B cell (primary cell): Measurements from ENCODE around the gene KIF26B. TPM values are rescaled to one million over a fixed set of nuclear protein-coding genes. Genes with fewer than 3 reads are reported as not detected.

Source experiments
- ATAC-seq: fragments of 200-7000 bp; cut with Tn5 transposase; one replicate; pipeline ENCODE4 v1.10.0; 2021; ENCODE audit warnings: low read depth, mild to moderate bottlenecking, moderate number of reproducible peaks, moderate library complexity
- CTCF ChIA-PET: fragments of 350-600 bp; sonication (Branson Sonifier 250); formaldehyde crosslinking; loops from one replicate; lab custom pipeline; 2021; ENCODE audit warnings: antibody characterized with exemption, inconsistent platforms; lab: Charles Lee
- POLR2A ChIA-PET: fragments of 350-600 bp; sonication (Branson Sonifier 250); formaldehyde crosslinking; loops from one replicate; lab custom pipeline; 2021; ENCODE audit warnings: antibody characterized with exemption; lab: Charles Lee
- DNase-seq: peaks from one replicate; pipeline ENCODE4 v3.0.0; 2013
- H2AFZ ChIP-seq: 2 replicates; pipeline ENCODE4 v1.6.1; 2012; ENCODE audit warnings: mild to moderate bottlenecking, low read depth, low read length; ENCODE audit not compliant: insufficient read depth, poor library complexity, severe bottlenecking
- H3K27ac ChIP-seq, 2 donors: 1 replicate in 1 of 2; 2 replicates in 1 of 2; pipeline ENCODE4 v1.5.1; 2012 to 2013; ENCODE audit warnings: low read length in 2 of 2, mild to moderate bottlenecking in 2 of 2, moderate library complexity in 1 of 2
- H3K27me3 ChIP-seq, 4 experiments: fragments of 200-600 bp in 1 of 4; sonication (generic) in 1 of 4; replicated peaks in 1 of 4; 1 replicate in 2 of 4; 2 replicates in 2 of 4; pipeline versions ENCODE4 v1.6.1 to v1.7.0; 2013 to 2016; ENCODE audit warnings: low read length in 3 of 4, mild to moderate bottlenecking in 2 of 4, mixed read lengths in 1 of 4, moderate library complexity in 1 of 4; ENCODE audit not compliant: insufficient read depth in 4 of 4, control insufficient read depth in 3 of 4; ENCODE audit errors: control extremely low read depth in 1 of 4
- H3K36me3 ChIP-seq, 2 experiments: replicated peaks in 1 of 2; 1 replicate in 1 of 2; 2 replicates in 1 of 2; pipeline versions ENCODE4 v1.6.1 to v1.7.1; 2013; ENCODE audit warnings: low read length in 1 of 2; ENCODE audit not compliant: insufficient read depth in 2 of 2, control insufficient read depth in 1 of 2; ENCODE audit errors: control extremely low read depth in 1 of 2, extremely low read depth in 1 of 2
- H3K4me1 ChIP-seq, 2 donors: fragments of 200-600 bp in 1 of 2; sonication (generic) in 1 of 2; 1 replicate in 1 of 2; 2 replicates in 1 of 2; pipeline versions ENCODE4 v1.5.1 to v1.6.1; 2013 to 2017; ENCODE audit warnings: low read length in 2 of 2; ENCODE audit not compliant: control insufficient read depth in 2 of 2, insufficient read depth in 2 of 2
- H3K4me2 ChIP-seq: replicated peaks from 2 replicates; pipeline ENCODE3; 2012; ENCODE audit warnings: mild to moderate bottlenecking, low read depth, low read length; ENCODE audit not compliant: poor library complexity, severe bottlenecking
- H3K4me3 ChIP-seq, 5 experiments: fragments of 200-600 bp in 1 of 5; sonication (generic) in 1 of 5; 1 replicate in 3 of 5; 2 replicates in 2 of 5; pipeline versions ENCODE4 v1.5.1 to v1.7.0; 2011 to 2016; ENCODE audit warnings: low read length in 4 of 5, mild to moderate bottlenecking in 4 of 5, low read depth in 2 of 5, control low read depth in 1 of 5, moderate library complexity in 1 of 5; ENCODE audit not compliant: insufficient read depth in 1 of 5; ENCODE audit errors: control extremely low read depth in 1 of 5, extremely low read depth in 1 of 5
- H3K79me2 ChIP-seq: fragments of 200-600 bp; sonication (generic); one replicate; pipeline ENCODE4 v1.6.0; 2016; ENCODE audit warnings: low read length; ENCODE audit not compliant: control insufficient read depth, insufficient read depth
- H3K9ac ChIP-seq: fragments of 200-600 bp; sonication (generic); 2 replicates; pipeline ENCODE4 v1.6.1; 2017; ENCODE audit warnings: mild to moderate bottlenecking, low read length, moderate library complexity
- H3K9me3 ChIP-seq, 3 donors: one replicate each; pipeline versions ENCODE4 v1.6.1 to v1.7.1; 2013; ENCODE audit warnings: low read length in 2 of 3; ENCODE audit not compliant: control insufficient read depth in 2 of 3, insufficient read depth in 1 of 3; ENCODE audit errors: control extremely low read depth in 1 of 3
- H4K20me1 ChIP-seq: 2 replicates; pipeline ENCODE4 v1.6.0; 2012; ENCODE audit warnings: mild to moderate bottlenecking, low read length; ENCODE audit not compliant: insufficient read depth, control insufficient read depth, poor library complexity, severe bottlenecking
- H3K27ac Mint-ChIP-seq: one replicate; pipeline ENCODE4 v1.8.0; 2021; ENCODE audit warnings: mixed read lengths
- H3K27me3 Mint-ChIP-seq: one replicate; pipeline ENCODE4 v1.8.0; 2021; ENCODE audit warnings: mixed read lengths
- H3K4me1 Mint-ChIP-seq: one replicate; pipeline ENCODE4 v1.8.0; 2021; ENCODE audit warnings: mixed read lengths
- H3K4me3 Mint-ChIP-seq: one replicate; pipeline ENCODE4 v1.8.0; 2021; ENCODE audit warnings: mixed read lengths
- H3K9me3 Mint-ChIP-seq: one replicate; pipeline ENCODE4 v1.8.0; 2022; ENCODE audit warnings: mixed read lengths; ENCODE audit not compliant: insufficient read depth
- EZH2 ChIP-seq: IDR thresholded peaks from 2 replicates; pipeline ENCODE4 v1.6.1; 2012; ENCODE audit warnings: borderline replicate concordance, low read depth, mild to moderate bottlenecking, moderate library complexity, low read length; ENCODE audit not compliant: insufficient read depth, poor library complexity, severe bottlenecking
- WGBS: methylation state at CpG from one replicate; pipeline ENCODE4 v1.1.5; 2013; ENCODE audit warnings: missing lambda C conversion rate; ENCODE audit not compliant: insufficient coverage; 5-methylcytosine and 5-hydroxymethylcytosine counted together
- intact Hi-C: fragments of 100-400 bp; cut with micrococcal nuclease; formaldehyde crosslinking; loops from one replicate; pipeline ENCODE4 v1.10.0; 2022
- polyA plus RNA-seq: library from polyadenylated mRNA; depleted of rRNA; stranded (reverse); fragments of >200 nt; gene quantifications from 2 replicates; pipeline ENCODE4 v1.2.3, GENCODE V29; 2012
- total RNA-seq, 2 donors: library from RNA; stranded (reverse); fragments of 120-200 nt in 1 of 2; gene quantifications; 1 replicate in 1 of 2; 2 replicates in 1 of 2; pipeline versions ENCODE4 v1.2.3 to v1.2.4, GENCODE V29; 2013 to 2022
- TF ChIP-seq, protein P1 (sequence below): fragments of 200-600 bp; IDR thresholded peaks from one replicate; pipeline ENCODE4 v1.8.0; 2022; ENCODE audit warnings: antibody characterized with exemption, mild to moderate bottlenecking

KIF26B gene
- total and polyA plus RNA-seq, 2 donors (not counting 1 experiment from before 2014, with no cell fraction given): 0.62 TPM; not detected in 1

DNA sequence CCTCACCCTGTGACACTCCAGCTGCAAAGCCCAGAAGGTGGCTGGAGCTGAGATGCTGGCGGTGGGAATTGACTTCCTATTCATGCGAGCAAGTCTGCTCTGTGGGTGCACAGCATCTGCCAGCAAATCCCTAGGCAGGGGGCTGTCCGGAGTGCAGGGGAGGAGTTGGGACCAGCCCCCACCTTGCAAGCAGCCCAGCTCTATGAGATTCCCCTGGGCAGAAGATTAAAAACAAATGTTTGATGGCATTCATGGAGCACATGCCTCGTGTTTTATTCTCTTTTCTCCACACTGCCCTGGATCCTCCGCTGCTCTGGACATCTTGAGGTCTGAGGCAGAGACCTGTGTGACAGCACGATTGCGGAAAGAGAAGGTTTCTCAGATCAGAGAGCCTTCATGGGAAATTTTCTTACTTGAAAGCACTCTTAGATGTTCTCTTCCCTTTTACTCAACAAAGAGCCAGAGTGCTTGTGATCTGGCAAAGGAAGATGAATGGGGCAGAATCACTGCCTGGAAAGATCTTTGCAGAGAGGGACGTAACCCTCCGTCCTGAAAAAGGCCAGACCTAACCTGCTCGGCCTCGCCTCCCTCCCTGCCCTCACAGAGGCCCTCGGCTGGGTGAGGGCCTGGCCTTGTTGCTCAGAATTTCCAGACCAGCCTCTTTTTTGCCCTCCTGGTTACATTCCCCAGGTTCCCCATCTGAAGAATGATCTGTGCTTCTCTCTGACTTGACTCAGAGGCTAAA lies 597.1 kb downstream of the KIF26B start:
- no peak for TF ChIP-seq EZH2
- TF ChIP-seq, protein P1, sequence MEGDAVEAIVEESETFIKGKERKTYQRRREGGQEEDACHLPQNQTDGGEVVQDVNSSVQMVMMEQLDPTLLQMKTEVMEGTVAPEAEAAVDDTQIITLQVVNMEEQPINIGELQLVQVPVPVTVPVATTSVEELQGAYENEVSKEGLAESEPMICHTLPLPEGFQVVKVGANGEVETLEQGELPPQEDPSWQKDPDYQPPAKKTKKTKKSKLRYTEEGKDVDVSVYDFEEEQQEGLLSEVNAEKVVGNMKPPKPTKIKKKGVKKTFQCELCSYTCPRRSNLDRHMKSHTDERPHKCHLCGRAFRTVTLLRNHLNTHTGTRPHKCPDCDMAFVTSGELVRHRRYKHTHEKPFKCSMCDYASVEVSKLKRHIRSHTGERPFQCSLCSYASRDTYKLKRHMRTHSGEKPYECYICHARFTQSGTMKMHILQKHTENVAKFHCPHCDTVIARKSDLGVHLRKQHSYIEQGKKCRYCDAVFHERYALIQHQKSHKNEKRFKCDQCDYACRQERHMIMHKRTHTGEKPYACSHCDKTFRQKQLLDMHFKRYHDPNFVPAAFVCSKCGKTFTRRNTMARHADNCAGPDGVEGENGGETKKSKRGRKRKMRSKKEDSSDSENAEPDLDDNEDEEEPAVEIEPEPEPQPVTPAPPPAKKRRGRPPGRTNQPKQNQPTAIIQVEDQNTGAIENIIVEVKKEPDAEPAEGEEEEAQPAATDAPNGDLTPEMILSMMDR: no peak
- no peak overlapping the region for H3K9ac ChIP-seq
- H4K20me1 ChIP-seq: no peaks in the 10 kb centered on the region
- CTCF ChIA-PET: no interaction called here
- no peak overlapping the region for H3K27ac ChIP-seq
- Mint-ChIP-seq H3K4me1 (peaks cover 15% of the 10 kb centered on the region), H3K27me3 (no peaks in the 10 kb centered on the region), H3K27ac (no peak overlapping the region), H3K4me3 (no peak overlapping the region), H3K9me3 (peaks cover 4% of the 10 kb centered on the region)
- 98% methylated on average over 10 of the region's 12 CpGs for WGBS
- H3K9me3 ChIP-seq: peaks cover 0 to 9% (median 4%) of the 10 kb centered on the region in 3 donors
- no peak for DNase-seq
- H3K4me1 ChIP-seq: peaks cover 0 to 6% of the 10 kb centered on the region in 2 donors
- H3K27me3 ChIP-seq: no peaks in the 10 kb centered on the region
- ATAC-seq: no peak
- no peak overlapping the region for H2AFZ ChIP-seq
- H3K36me3 ChIP-seq: no peaks in the 10 kb centered on the region
- no peak overlapping the region for H3K4me3 ChIP-seq
- intact Hi-C loops: no loop called here
- POLR2A ChIA-PET: no interaction called here
- no peaks in the 10 kb centered on the region for H3K79me2 ChIP-seq
- H3K4me2 ChIP-seq: no peak overlapping the region

DNA sequence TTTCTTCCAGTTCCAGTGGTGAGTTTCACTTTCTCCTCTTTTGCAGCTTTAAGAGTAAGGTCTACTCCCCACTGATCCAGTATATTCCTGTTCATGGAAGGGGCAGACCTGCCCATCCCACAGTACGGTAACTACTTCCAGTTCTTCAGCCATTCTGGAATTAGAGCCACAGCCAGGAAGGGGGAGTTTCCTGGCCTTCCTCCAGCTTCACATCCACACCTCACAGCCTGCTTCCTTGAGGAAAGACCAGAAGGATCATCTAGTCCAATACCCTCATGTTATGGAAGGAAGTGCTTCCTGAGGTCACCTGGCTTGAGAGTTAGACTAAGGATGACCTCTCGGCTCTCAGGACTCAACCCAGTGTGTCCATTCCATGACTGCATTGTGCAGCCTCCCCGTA lies 597.8 kb downstream of the KIF26B start:
- Histone ChIP-seq H3K9ac (no peak overlapping the region), H3K79me2 (no peaks in the 10 kb centered on the region), H4K20me1 (no peaks in the 10 kb centered on the region), H3K4me1 (peaks cover 0 to 6% of the 10 kb centered on the region in 2 donors), H2AFZ (no peak overlapping the region), H3K27me3 (no peaks in the 10 kb centered on the region), H3K9me3 (peaks cover 0 to 9% (median 4%) of the 10 kb centered on the region in 3 donors), H3K4me2 (no peak overlapping the region), H3K27ac (no peak overlapping the region), H3K36me3 (no peaks in the 10 kb centered on the region), H3K4me3 (no peak overlapping the region)
- H3K4me3 Mint-ChIP-seq: no peak overlapping the region
- H3K4me1 Mint-ChIP-seq: peaks cover 15% of the 10 kb centered on the region
- peaks cover 8% of the 10 kb centered on the region for H3K9me3 Mint-ChIP-seq
- H3K27ac Mint-ChIP-seq: no peak overlapping the region
- POLR2A ChIA-PET: no interaction called here
- CTCF ChIA-PET: no interaction called here
- DNase-seq (no peak), ATAC-seq (no peak)
- TF ChIP-seq EZH2: no peak
- TF ChIP-seq, protein P1: no peak
- no peaks in the 10 kb centered on the region for H3K27me3 Mint-ChIP-seq
- intact Hi-C loops: no loop called here
- whole genome bisulfite sequencing: 87% methylated on average over 3 of the region's 3 CpGs
